ENCODE data around the gene IGF2BP1.

IGF2BP1 gene

DNA sequence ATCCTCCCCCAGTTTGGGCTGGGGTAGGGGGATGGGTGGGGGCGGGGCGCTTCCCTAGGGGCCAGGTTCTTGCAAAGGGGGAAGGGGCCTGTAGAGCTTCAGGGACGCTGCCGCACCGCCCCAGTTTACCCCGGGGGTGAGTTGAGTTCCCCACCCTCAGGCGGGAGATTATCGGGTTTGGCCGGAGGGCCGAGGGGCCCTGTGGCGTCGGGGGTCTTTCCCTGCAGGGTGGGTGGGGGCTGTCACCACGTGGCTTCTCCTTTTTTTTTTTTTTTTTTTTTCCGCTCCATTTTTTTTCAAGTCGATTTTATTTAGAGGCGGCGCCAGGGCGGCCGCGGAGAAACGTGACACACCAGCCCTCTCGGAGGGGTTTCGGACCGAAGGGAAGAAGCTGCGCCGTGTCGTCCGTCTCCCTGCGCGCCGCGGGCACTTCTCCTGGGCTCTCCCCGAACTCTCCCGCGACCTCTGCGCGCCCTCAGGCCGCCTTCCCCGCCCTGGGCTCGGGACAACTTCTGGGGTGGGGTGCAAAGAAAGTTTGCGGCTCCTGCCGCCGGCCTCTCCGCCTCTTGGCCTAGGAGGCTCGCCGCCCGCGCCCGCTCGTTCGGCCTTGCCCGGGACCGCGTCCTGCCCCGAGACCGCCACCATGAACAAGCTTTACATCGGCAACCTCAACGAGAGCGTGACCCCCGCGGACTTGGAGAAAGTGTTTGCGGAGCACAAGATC, at the start of gene IGF2BP1:
TSS of gene IGF2BP1 (plus strand) at position 283 of the 724 bp plus-strand sequence. CDS start at position 644, 361 bp downstream.
- no peak for DNase-seq (ENCODE audit: low read depth)

DNA sequence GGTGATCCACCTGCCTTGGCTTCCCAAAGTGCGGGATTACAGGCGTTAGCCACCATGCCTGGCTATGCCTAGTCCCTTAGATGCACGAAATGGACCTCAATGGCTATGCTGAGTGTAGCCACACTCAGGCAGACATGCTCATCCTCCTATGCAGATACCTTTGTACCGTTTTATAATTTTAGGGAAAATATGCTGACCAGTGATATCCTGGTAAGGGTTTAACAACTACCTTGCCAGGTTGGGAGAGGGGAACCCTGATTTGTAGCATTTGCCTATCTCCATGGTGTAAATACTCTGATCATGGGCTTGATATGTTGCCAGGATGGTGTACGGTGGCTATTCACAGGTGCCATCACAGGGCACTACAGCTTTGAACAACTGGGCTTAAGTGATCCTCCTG, 45.6 kb upstream of the IGF2BP1 start:
- no peak for DNase-seq (ENCODE audit: low read depth)

DNA sequence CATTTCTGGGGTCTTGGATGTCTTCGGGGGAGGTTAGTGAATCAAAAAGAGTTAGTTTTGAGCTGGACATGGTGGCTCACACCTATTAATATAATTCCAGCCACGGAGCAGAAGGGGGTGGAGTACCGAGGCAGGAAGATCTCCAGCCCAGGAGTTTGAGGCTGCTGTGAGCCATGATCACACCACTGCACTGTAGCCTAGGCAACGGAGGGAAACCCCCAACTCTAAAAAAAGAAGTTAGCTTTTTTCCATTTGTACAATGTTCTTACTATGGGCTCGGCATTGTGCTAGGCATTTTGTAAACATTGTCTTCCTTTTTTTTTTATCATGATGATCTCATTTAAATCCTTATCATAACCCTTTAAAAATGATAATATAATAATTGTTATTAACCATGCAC, 44.3 kb upstream of the IGF2BP1 start:
- no peak for DNase-seq (ENCODE audit: low read depth)

DNA sequence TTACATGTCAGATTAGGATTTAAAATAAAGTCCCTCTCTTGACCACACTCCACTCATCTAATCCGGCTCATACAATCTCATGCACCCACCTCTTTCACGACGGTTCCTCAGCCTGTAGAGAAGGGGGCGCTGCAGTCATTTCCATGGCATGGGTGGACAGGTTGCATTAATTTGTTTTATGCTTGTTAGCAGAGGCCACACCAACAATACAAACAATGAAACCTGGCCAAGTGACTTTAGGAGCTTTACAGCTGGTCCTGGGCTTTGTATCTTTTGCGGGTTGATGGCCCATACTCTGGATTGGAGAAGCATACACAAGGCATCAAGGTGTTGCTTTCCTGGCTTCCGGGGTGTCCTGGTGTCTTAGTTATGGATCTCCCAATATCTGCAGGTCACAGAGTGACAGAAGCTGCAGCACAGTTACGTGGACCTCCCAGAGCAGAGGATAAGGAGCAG, 42.9 kb upstream of the IGF2BP1 start:
- no peak for DNase-seq (ENCODE audit: low read depth)

DNA sequence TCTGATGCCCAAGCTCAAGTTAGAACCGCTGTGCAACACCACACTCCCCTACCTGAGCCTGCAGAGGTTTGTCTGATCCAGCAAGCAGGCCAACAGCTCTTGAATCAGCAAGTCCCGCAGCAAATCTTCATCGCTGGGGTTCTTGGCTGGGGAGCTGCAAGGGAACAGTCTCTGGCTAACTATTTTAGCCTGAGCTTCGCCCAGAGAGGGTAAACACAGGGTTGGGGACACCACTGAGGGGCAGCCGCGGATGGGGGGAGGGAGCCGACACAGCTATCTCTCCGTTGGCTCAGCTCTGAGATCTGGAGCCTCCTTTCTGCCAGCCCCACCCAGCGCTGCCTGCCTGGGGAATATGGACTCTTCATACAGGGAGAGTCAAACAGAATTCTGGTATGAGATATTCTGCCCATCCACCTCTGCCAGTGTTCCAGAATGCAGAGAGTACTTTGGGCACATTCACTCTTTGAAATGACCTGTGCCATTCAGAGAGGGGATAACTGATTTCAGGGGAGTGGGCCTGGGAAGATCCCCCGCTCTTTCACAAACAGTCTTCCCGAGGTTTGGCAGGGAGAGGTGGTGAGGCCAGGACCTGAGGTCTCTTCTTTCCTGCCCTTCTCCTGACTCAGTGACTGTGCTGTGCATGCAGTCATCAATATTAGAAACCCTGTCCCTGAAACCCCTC, 36.2 kb upstream of the IGF2BP1 start:
- DNase-seq (ENCODE audit: low read depth) = no peak

DNA sequence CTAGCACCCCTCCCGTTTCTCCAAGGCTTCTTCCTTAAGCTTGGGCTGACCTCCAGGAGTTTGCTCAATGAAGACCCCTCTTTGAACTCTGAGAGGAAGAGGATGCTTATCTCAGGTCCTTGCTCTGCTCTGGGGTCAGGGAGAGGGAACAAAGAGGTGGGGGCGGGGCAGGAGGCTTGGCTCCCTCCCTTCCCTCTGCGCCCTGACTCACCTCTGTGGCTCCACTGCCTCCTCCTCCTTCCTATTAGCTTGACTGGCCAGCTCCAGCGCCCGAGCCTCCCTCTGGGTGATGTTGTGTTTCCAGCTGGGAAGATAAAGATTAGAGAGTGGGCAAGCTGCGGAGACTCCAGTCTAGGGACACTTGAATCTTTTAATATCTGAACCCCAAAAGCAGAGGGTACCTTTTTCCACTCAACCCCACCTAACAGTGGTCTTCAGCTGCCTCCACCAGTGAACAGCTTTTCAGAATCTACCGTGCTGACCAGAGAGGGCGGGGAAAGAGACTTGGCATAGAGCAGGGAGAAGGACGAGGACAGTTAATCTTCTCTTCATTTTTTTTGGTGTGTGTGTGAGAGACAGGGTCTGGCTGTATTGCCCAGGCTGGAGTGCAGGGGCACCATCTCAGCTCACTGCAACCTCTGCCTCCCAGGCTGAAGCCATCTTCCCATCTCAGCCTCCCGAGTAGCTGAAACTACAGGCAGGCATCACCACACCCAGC, 35.5 kb upstream of the IGF2BP1 start:
- DNase-seq (ENCODE audit: low read depth) = no peak

DNA sequence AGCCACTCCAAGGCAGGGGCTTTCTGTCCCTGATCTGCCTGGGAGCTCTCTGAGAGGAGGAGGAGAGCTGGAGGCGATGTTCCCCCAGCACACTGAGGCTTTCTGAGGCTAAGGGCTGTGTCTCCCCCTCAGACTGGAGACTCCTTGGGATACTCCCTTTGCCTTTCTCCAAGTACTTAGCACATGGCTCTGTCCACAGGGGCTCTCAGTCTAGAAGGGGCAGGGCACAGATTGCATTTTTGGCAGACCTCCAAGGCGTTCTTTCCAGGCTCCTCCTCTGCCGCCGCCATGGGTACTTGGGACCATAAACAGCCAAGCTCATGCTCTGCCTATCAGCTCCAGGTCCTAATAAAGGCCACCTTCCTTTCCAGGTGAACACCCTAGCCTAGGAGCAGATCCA, 27.0 kb upstream of the IGF2BP1 start:
- no peak for DNase-seq (ENCODE audit: low read depth)

DNA sequence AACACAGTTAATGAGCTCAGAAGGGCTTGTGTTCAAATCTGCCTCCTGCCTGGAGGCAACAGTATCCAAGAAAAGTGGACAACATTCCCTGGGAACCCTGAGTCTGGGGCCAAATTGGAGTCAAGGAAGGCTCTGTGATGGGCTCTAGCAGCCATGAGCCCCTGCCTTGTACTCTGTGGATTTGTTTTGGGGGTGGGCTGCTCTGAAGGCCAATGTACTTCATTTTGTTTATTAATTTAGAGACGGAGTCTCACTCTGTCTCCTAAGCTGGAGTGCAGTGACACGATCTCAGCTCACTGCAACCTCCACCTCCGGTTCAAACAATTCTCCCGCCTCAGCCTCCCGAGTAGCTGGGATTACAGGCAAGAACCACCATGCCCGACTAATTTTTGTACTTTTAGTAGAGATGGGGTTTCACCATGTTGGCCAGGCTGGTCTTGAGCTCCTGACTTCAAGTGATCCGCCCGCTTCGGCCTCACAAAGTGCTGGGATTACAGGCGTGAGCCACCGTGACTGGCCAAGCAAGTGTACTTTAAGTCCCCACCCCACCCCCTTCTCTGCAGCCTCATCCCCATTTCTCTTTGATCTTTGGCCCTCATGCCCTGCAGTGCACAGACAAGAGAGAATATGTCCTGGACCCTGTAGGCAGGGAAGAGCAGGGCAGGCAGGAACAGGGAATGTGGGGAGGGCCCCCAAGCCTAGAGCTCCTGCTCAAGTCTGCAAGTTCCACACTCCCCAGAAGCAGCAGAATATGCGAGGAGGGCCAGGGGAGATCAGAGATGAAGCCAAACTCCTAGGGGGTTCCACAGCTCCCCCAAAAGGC, 26.1 kb upstream of the IGF2BP1 start:
- no peak for DNase-seq (ENCODE audit: low read depth)

DNA sequence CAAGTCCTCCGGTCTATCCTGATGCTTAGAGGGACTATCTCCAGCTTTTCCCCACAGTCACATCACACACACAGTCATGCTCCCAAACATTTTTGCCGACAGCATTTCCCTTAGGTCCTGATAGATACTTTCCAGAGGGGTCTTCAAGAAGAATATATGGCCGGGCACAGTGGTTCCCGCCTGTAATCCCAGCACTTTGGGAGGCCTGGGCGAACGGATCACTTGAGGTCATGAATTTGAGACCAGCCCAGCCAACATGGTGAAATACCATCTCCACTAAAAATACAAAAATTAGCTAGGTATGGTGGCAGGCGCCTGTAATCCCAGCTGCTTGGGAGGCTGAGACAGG, 24.5 kb upstream of the IGF2BP1 start:
- no peak for DNase-seq (ENCODE audit: low read depth)

DNA sequence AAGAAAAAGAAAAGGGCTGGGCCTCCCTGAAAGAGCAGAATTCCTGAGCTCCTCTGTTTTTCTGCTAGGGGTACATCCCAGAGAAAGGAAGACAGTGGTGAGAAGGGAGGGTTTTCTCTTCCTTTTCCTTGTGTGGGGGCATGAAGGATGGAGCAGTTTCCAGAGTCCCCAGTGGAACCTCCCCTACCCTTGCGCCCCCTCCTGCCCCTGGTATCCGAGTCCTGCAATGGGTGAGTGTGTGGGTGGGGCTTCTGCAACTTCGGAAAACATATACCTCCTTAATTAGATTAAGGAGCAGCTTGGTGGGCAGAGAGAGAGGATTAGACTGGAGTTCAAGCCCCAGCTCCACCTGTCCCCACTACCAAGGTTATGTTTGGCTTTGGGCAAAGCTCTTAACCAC, 23.4 kb upstream of the IGF2BP1 start:
- no peak for DNase-seq (ENCODE audit: low read depth)

DNA sequence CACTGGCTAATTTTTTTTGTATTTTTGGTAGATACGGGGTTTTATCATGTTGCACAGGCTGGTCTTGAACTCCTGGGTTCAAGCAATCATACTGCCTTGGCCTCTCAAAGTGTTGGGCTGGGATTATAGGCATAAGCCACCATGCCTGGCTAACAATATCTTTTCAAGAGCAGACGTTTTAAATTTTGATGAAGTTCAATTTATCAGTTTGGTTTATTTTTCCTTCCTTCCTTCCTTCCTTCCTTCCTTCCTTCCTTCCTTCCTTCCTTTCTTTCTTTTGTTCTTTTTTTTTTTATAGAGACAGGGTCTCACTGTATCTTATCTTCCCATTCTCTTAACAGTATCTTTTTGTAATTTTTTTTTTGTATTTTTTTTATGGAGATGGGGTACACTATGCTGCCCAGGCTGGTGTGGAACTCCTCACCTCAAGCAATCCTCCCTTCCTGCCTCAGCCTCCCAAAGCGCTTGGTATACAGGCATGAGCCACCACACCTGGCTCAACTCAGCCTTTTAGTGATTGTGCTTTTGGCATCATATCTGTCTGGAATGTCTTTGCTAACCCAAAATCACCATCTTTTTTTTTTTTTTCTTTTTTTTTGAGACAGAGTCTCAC, 15.2 kb upstream of the IGF2BP1 start:
- no peak for DNase-seq (ENCODE audit: low read depth)

DNA sequence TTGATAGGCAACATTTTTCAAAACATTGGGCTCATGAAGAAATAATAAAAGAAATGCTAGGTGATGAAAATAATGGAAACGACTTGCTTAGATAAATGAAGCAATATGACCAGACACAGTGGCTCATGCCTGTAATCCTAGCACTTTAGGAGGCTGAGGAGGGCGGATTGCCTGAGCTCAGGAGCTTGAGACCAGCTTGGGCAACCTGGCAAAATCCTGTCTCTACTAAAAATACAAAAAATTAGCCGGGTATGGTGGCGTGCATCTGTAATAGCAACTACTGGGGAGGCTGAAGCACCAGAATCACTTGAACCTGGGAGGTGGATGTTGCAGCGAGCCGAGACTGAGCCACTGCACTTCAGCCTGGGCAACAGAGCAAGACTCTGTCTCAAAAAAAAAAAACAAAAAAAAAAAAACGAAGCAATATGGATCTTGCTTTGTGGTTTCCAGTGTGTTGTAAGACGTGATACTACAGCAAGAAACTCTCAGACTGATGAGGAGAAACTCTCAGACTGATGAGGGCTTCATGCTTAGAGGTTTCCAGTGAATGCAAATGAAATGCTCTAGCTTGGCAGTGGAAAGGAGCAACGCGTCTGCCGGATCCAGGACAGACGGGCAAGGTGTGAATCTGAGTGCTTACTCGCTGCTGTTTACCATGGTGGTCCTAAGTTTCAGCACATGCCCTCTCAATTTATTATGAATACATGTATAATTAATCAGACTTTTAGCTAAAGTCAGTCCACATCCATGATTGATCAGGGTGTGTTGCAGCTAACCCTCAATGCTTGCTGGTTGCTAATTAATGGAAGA, 11.5 kb upstream of the IGF2BP1 start:
- no peak for DNase-seq (ENCODE audit: low read depth)

DNA sequence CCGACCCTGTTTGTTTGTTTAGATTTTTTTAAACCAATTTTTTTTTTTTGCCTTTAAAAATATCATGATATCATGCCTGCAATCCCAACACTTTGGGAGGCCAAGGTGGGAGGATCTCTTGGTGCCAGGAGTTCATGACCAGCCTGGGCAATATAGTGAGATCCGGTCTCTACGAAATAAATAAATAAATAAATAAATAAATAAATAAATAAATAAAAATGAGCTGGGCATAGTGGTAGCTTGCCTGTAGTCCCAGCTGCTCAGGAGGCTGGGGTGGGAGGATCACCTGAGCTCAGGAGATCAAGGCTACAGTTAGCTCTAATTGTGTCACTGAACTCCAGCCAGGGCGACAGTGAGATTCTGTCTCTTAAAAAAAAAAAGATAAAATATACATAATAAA, 8.1 kb upstream of the IGF2BP1 start:
- DNase-seq (ENCODE audit: low read depth) = no peak

DNA sequence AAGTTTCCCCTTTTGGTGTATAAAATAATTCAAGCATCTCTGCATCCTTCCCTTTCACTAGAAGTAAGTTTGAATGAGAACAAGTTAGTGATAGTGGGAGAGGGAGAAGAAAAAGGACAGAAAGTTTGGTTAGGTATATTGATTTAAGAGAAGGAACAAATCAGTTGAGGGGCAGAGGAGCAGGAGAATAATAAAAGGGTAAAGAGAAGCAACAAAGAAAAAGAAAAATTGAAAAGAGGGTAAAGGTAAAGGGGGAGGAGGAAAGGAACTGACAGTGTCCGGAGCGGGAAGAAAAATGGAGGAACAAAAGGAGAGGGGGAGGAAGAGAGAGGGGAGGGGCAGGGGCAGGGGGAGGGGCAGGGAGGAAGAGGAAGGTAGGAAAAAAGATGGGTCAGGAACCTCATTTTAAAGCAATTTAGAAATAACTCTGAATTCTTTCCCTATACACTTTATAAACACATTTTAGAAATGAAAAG, 6.3 kb upstream of the IGF2BP1 start:
- no peak for DNase-seq (ENCODE audit: low read depth)

DNA sequence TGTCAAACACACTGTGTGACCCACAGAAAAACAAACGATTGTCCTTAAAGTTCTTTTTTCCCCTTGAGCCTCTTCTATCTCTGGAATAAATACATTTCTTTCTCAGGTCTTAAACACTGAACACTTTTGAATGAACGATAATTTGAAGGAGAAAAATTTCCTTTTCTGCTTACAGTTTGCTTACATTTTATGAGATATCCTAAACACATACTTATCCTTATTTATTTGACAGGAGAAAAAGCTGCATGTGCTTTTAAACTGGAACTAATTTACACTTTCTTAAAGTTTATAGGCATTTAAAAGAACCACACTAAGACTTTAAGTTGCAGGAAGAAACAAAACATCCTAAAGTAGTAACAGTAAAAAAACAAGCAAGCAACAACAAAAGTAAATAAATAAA, 4.7 kb upstream of the IGF2BP1 start:
- DNase-seq (ENCODE audit: low read depth) = no peak

DNA sequence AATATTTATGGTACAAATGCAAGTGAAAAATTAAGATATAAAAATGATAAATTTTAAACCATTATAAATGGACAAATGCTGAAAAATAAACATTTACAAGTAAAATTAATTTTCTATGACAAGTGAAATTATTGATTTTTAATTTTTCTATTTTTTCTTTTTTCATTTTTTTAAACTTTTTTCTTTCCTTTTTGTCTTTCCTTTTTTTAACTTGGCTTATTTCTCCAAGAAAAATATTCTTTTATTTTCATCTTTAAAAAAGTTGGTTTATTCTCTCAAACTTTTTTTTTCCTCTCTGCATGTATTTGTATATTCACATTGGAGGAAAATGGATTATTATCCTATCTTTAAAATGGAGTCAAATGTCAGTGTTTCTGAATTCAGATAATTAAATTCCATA, 3.9 kb upstream of the IGF2BP1 start:
- DNase-seq (ENCODE audit: low read depth) = no peak

DNA sequence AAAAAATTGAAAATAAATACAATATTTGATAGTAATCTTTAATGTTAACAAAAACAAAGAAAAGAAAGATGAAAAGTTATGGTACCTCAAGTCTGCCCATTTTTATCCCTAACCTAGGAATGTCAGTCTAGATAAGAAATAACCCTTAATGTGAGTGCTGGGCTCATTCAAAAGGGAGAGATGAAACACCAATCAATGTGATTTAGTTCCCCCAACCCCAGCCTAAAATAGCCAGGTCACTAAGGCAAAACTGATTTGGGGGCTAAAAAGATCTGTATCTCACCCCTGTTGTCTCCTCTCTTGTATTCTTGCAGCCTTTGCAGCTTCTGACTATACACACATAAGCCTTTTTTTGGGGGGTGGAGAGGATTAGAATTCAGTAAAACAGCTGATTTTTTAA, 3.2 kb upstream of the IGF2BP1 start:
- DNase-seq (ENCODE audit: low read depth) = no peak

DNA sequence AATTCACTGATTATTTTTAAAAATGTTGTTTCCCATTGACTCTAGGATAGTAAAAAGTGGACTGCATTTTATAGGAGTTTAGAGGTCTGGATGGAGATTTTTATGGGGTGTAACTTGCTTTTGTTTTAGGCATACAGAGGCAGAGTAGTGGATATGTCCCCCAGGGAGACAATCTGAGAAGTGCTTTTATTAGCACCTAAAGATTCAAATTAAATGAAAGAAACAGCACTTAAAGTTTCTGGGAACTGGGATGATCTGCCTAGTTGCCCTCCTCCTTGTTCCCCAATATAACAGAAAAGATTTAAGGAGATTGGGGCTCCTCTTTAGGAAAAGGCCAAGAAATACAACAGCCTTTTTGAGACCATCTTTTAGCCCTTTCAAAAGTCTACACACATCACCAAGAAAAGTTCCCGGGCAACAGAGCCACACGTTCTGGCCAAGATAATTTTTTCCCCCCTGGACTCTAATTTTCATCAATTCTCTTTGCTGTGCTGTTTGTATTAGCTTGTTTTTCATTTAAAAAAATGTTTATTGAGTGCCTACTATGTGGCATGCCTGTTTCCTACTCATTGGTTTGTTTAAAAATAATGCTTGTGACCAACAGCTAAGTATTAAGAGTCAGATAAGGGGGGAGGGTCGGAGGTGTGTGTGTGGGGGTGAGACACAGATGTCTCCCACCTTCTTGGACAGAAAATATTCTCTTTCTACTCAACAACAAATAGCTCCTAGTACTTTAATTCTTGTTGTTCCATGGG, 2.5 kb upstream of the IGF2BP1 start:
- DNase-seq (ENCODE audit: low read depth) = no peak

DNA sequence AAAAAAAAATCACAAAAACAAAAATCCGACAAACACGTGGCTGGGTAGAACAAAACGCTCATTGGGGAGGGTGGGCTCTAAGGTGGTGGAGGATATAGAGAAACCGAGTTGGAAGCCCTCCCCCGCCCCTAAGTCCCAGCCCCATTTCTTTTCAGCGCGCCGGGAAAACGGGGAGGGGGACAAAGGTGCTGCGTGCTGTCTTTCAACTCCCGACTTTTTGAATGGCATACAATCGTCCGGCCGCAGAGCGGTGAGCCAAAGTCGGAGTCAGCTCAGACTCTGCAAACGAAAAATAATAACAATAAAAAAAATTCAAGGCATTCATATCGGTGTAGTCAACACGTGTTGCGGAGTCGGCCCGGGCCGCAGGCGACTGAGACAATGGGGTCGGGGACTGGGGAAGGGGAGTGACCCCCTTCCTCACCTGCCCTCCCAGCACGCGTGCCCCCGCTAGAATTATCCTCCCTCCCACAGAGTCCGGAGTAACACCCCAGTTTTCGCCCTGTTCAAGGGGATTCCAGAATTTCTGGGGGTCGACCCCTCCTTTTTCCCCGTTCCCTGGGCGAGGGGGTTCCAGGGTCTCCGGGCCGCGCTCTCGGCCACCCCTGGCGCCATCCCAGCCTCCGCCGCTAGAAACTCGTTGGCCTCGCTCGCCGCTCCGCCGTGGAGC, 1.7 kb upstream of the IGF2BP1 start:
- no peak for DNase-seq (ENCODE audit: low read depth)
